H1 (cell line): ENCODE results near the gene NPHP4. TPM values are rescaled to one million over a fixed set of nuclear protein-coding genes. Genes with fewer than 3 reads are reported as not detected.

Experiments used
- CTCF ChIA-PET: fragments of 300-600 bp; sonication (Branson Sonifier 250); formaldehyde crosslinking; loops from one replicate; lab custom pipeline; 2021; ENCODE audit not compliant: partially characterized antibody; lab: Charles Lee
- POLR2A ChIA-PET: fragments of 300-600 bp; sonication (Branson Sonifier 250); formaldehyde crosslinking; loops from one replicate; lab custom pipeline; 2021; ENCODE audit warnings: inconsistent platforms; ENCODE audit not compliant: partially characterized antibody; lab: Charles Lee
- DNase-seq, 2 experiments: peaks; one replicate each; pipeline versions ENCODE4 v3.0.0 to v3.0.0-alpha.2; 2010 to 2022; ENCODE audit warnings: low spot score in 2 of 2, low read depth in 1 of 2, mixed read lengths in 1 of 2
- FAIRE-seq: peaks from 2 replicates; lab custom pipeline; 2011; peaks lifted over from hg19 to GRCh38; lab: Jason Lieb, UNC
- H2AFZ ChIP-seq: 2 replicates; pipeline ENCODE4 v1.8.1; 2012; ENCODE audit warnings: low read length, inconsistent platforms
- H2AK5ac ChIP-seq: 2 replicates; pipeline ENCODE4 v1.6.1; 2013; ENCODE audit warnings: low read depth, low read length
- H2BK120ac ChIP-seq: replicated peaks from 2 replicates; pipeline ENCODE3; 2013; ENCODE audit warnings: low read depth, low read length, inconsistent platforms
- H2BK12ac ChIP-seq: 2 replicates; pipeline ENCODE4 v1.6.1; 2013; ENCODE audit warnings: low read depth, low read length
- H2BK15ac ChIP-seq: 2 replicates; pipeline ENCODE4 v1.6.1; 2013; ENCODE audit warnings: low read length
- H2BK20ac ChIP-seq: 2 replicates; pipeline ENCODE4 v1.6.1; 2013; ENCODE audit warnings: low read length
- H2BK5ac ChIP-seq: 2 replicates; pipeline ENCODE4 v1.6.1; 2013; ENCODE audit warnings: low read depth, low read length
- H3K14ac ChIP-seq: 2 replicates; pipeline ENCODE4 v1.6.1; 2013; ENCODE audit warnings: inconsistent platforms; ENCODE audit not compliant: insufficient read length
- H3K18ac ChIP-seq: 2 replicates; pipeline ENCODE4 v1.6.1; 2013; ENCODE audit warnings: low read length; ENCODE audit errors: extremely low read depth
- H3K23ac ChIP-seq: 2 replicates; pipeline ENCODE4 v1.6.1; 2013; ENCODE audit warnings: inconsistent platforms; ENCODE audit not compliant: insufficient read length
- H3K23me2 ChIP-seq: 2 replicates; pipeline ENCODE4 v1.6.1; 2013; ENCODE audit warnings: low read depth, low read length
- H3K27ac ChIP-seq: 2 replicates; pipeline ENCODE4 v1.6.1; 2011; ENCODE audit warnings: low read depth, low read length, inconsistent platforms
- H3K27me3 ChIP-seq, 4 experiments: replicated peaks in 1 of 4; 1 replicate in 1 of 4; 2 replicates in 3 of 4; pipeline versions ENCODE4 v1.6.1 to v1.8.1; 2011 to 2013; ENCODE audit warnings: low read length in 3 of 4, mild to moderate bottlenecking in 3 of 4, inconsistent platforms in 2 of 4, mixed read lengths in 2 of 4, moderate library complexity in 1 of 4; ENCODE audit not compliant: control insufficient read depth in 3 of 4, insufficient read depth in 3 of 4; ENCODE audit errors: extremely low read depth in 1 of 4
- H3K36me3 ChIP-seq, 4 experiments: 2 replicates each; pipeline versions ENCODE4 v1.6.1 to v1.8.1; 2011 to 2013; ENCODE audit warnings: mild to moderate bottlenecking in 4 of 4, low read length in 3 of 4, moderate library complexity in 2 of 4, control low read depth in 1 of 4, inconsistent platforms in 1 of 4; ENCODE audit not compliant: insufficient read depth in 4 of 4, control insufficient read depth in 2 of 4
- H3K4ac ChIP-seq: replicated peaks from 2 replicates; pipeline ENCODE3; 2013; ENCODE audit warnings: low read length, low read depth, mixed read lengths, inconsistent platforms; ENCODE audit not compliant: insufficient read length
- H3K4me1 ChIP-seq, 4 experiments: replicated peaks in 1 of 4; 1 replicate in 1 of 4; 2 replicates in 3 of 4; pipeline versions ENCODE4 v1.6.1 to v1.8.1; 2011 to 2013; ENCODE audit warnings: low read length in 3 of 4, inconsistent platforms in 2 of 4, mixed read lengths in 1 of 4; ENCODE audit not compliant: insufficient read depth in 4 of 4, control insufficient read depth in 3 of 4
- H3K4me2 ChIP-seq, 2 experiments: 2 replicates each; pipeline versions ENCODE4 v1.6.1 to v1.8.1; 2011 to 2013; ENCODE audit warnings: low read depth in 2 of 2, low read length in 2 of 2, control low read depth in 1 of 2, inconsistent platforms in 1 of 2, mild to moderate bottlenecking in 1 of 2; ENCODE audit not compliant: insufficient read depth in 1 of 2
- H3K4me3 ChIP-seq, 4 experiments: fragments of 200-600, 300-600 bp in 1 of 4; sonication (generic), shearing (Covaris generic), sonication (Bioruptor Twin) in 1 of 4; 2 replicates each; pipeline versions ENCODE4 v1.5.1 to v1.8.1; 2011 to 2016; ENCODE audit warnings: low read length in 4 of 4, low read depth in 3 of 4, control low read depth in 2 of 4, inconsistent platforms in 2 of 4, mild to moderate bottlenecking in 2 of 4, mixed read lengths in 1 of 4, moderate library complexity in 1 of 4; ENCODE audit not compliant: insufficient read depth in 2 of 4; ENCODE audit errors: extremely low read depth in 1 of 4
- H3K56ac ChIP-seq: replicated peaks from 2 replicates; pipeline ENCODE3; 2013; ENCODE audit warnings: low read depth, mild to moderate bottlenecking, mixed read lengths, low read length, inconsistent platforms; ENCODE audit not compliant: insufficient read length
- H3K79me1 ChIP-seq: 2 replicates; pipeline ENCODE4 v1.6.1; 2013; ENCODE audit warnings: low read depth, low read length, control low read depth
- H3K79me2 ChIP-seq, 2 experiments: 2 replicates each; pipeline versions ENCODE4 v1.6.1 to v1.8.1; 2012 to 2013; ENCODE audit warnings: low read length in 2 of 2, mild to moderate bottlenecking in 2 of 2, inconsistent platforms in 1 of 2; ENCODE audit not compliant: insufficient read depth in 2 of 2, control insufficient read depth in 1 of 2
- H3K9ac ChIP-seq, 4 experiments: replicated peaks in 1 of 4; 1 replicate in 1 of 4; 2 replicates in 3 of 4; pipeline versions ENCODE4 v1.6.1 to v1.8.1; 2011 to 2013; ENCODE audit warnings: low read depth in 3 of 4, low read length in 3 of 4, control low read depth in 2 of 4, mild to moderate bottlenecking in 2 of 4, moderate library complexity in 2 of 4, inconsistent platforms in 1 of 4; ENCODE audit errors: extremely low read depth in 1 of 4
- H3K9me3 ChIP-seq, 2 experiments: 2 replicates each; pipeline versions ENCODE4 v1.6.1 to v1.8.1; 2012 to 2013; ENCODE audit warnings: mild to moderate bottlenecking in 2 of 2, moderate library complexity in 2 of 2, control low read depth in 1 of 2, inconsistent platforms in 1 of 2, low read depth in 1 of 2, low read length in 1 of 2, mixed read lengths in 1 of 2; ENCODE audit not compliant: insufficient read depth in 2 of 2
- H4K20me1 ChIP-seq, 2 experiments: replicated peaks in 1 of 2; 2 replicates each; pipeline versions ENCODE3 to v1.8.1; 2011 to 2013; ENCODE audit warnings: inconsistent platforms in 2 of 2, low read length in 2 of 2, mild to moderate bottlenecking in 1 of 2; ENCODE audit not compliant: insufficient read depth in 2 of 2, control insufficient read depth in 1 of 2
- H4K5ac ChIP-seq: 2 replicates; pipeline ENCODE4 v1.6.1; 2013; ENCODE audit warnings: low read length, low read depth, mixed read lengths, inconsistent platforms; ENCODE audit not compliant: insufficient read length
- H4K8ac ChIP-seq: 2 replicates; pipeline ENCODE4 v1.8.0; 2013; ENCODE audit warnings: mild to moderate bottlenecking, moderate library complexity, low read length, inconsistent platforms; ENCODE audit not compliant: insufficient read depth; ENCODE audit errors: extremely low read depth
- H4K91ac ChIP-seq: replicated peaks from 2 replicates; pipeline ENCODE3; 2013; ENCODE audit warnings: low read length, mixed read lengths, inconsistent platforms; ENCODE audit not compliant: insufficient read length
- WGBS, 2 experiments: shearing (Covaris generic) in 1 of 2; methylation state at CpG; one replicate each; pipeline versions ENCODE4 v1.1.6 to v1.1.7; 2013 to 2015; ENCODE audit warnings: low lambda C conversion rate in 2 of 2, mixed read lengths in 2 of 2, inconsistent platforms in 1 of 2, low coverage in 1 of 2, missing lambda C conversion rate in 1 of 2; ENCODE audit not compliant: insufficient replicate concordance in 2 of 2, insufficient coverage in 1 of 2, insufficient read length in 1 of 2; ENCODE audit errors: extremely low coverage in 1 of 2, missing lambda C conversion rate in 1 of 2; 5-methylcytosine and 5-hydroxymethylcytosine counted together
- polyA plus RNA-seq, 7 experiments: library from polyadenylated mRNA; depleted of rRNA in 3 of 7; stranded (reverse) in 5 of 7; unstranded in 2 of 7; fragments of >200 nt in 5 of 7; fragments of 200-250 nt in 2 of 7; gene quantifications; 1 replicate in 5 of 7; 2 replicates in 1 of 7; 4 replicates in 1 of 7; pipeline versions ENCODE4 v1.2.1 to v1.2.3, GENCODE V29; 2011 to 2013; ENCODE audit warnings: missing spikeins in 2 of 7, mixed read lengths in 2 of 7
- total RNA-seq: library from RNA; stranded (reverse); fragmentation: NEBNext Ultra II Directional; extraction: Animal tissue kit (Norgen Biotek cat#: 25700); gene quantifications from 2 replicates; pipeline ENCODE4 v1.2.1, GENCODE V29; 2021

Gene NPHP4
- total and polyA plus RNA-seq, 2 of the 8 experiments (the other 6 are each of a cell fraction or from before 2014, with no cell fraction given), result 5.8 to 14.0 TPM

DNA sequence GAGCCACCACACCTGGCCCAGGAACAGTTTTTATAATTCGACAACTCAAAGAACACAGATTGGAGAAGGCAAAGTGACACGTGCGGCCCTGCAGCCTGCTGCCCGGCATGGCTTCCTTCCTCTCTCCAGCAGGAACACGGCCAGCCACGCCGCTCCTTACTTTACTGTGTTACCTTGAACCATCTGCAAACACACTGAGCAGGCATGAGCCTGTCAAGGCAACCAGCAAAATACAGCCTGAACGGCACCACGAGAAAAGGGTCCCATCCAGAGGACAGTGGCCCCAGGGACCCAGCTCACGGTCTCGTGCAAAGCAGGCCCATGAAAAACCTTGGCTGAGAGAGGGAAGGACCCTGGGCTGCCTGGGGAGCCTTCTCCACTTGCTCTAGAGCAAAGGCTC lies 38.8 kb downstream of the NPHP4 start:
- Histone ChIP-seq H3K27me3 (no peaks in the 10 kb centered on the region), H3K36me3 (no peaks in the 10 kb centered on the region), H4K5ac (no peak overlapping the region), H2BK20ac (no peak overlapping the region), H2AFZ (no peak overlapping the region), H3K4me3 (no peak overlapping the region), H3K9me3 (no peaks in the 10 kb centered on the region), H3K14ac (no peak overlapping the region), H3K4me1 (no peaks in the 10 kb centered on the region), H3K27ac (no peak overlapping the region), H3K23ac (no peak overlapping the region), H3K56ac (no peak overlapping the region), H4K8ac (no peak overlapping the region), H3K79me1 (peaks cover 4% of the 10 kb centered on the region; the same call in 1 of the 2 replicates), H3K9ac (no peak overlapping the region), H2BK15ac (no peak overlapping the region), H2AK5ac (no peak overlapping the region), H4K91ac (no peak overlapping the region), H2BK120ac (no peak overlapping the region), H3K4me2 (no peak overlapping the region), H3K79me2 (no peaks in the 10 kb centered on the region), H3K23me2 (peaks cover 4% of the 10 kb centered on the region; the same call in 1 of the 2 replicates), H3K4ac (no peak overlapping the region), H2BK5ac (no peak overlapping the region), H4K20me1 (no peaks in the 10 kb centered on the region), H3K18ac (no peak overlapping the region), H2BK12ac (no peak overlapping the region)
- no peak for DNase-seq
- 98% methylated on average over 11 of the region's 11 CpGs; no CpG with 5 or more reads in 1 of the 2 experiments for WGBS, 2 experiments
- POLR2A ChIA-PET, result no interaction called here
- CTCF ChIA-PET, result no interaction called here
- FAIRE-seq, result no peak
